HepG2 (cell line): Measurements from ENCODE around the gene KIAA1217. TPM values are rescaled to one million over a fixed set of nuclear protein-coding genes. Genes with fewer than 3 reads are reported as not detected.

Source experiments
- ATAC-seq: fragments of 200-7000 bp; cut with Tn5 transposase; 3 replicates; pipeline ENCODE4 v1.9.1; 2020; ENCODE audit warnings: mild to moderate bottlenecking, moderate library complexity
- BruUV-seq: library from RNA; stranded (reverse); fragments of 400-500 nt; replicated peaks from 2 replicates; lab custom pipeline; 2021; lab: Mats Ljungman, UMichigan
- CTCF ChIA-PET: fragments of 300-600 bp; formaldehyde crosslinking; extraction: SDS; loops from one replicate; lab custom pipeline; 2021; ENCODE audit warnings: low total read pairs, inconsistent platforms, low intra/inter-chr PET ratio; lab: Yijun Ruan, JAX
- POLR2A ChIA-PET: fragments of 350-600 bp; sonication (Branson Sonifier 250); formaldehyde crosslinking; loops from one replicate; lab custom pipeline; 2020; ENCODE audit warnings: antibody characterized with exemption, inconsistent platforms; lab: Yijun Ruan, JAX
- DNase-seq: peaks from one replicate; pipeline ENCODE4 v3.0.0-alpha.2; 2015; ENCODE audit warnings: low spot score
- FAIRE-seq: peaks from 3 replicates; lab custom pipeline; 2011; peaks lifted over from hg19 to GRCh38; lab: Jason Lieb, UNC
- H2AFZ ChIP-seq: one replicate; pipeline ENCODE4 v1.6.1; 2011; ENCODE audit warnings: low read length, inconsistent platforms
- H3K27ac ChIP-seq: fragments of 300-600 bp; 3 replicates; pipeline ENCODE4 v1.8.0; 2011; ENCODE audit warnings: mixed run types, mild to moderate bottlenecking, mixed read lengths, low read length, inconsistent platforms; ENCODE audit not compliant: insufficient read depth; ENCODE audit errors: extremely low read length
- H3K27me3 ChIP-seq, 2 experiments: fragments of 200-600 bp in 1 of 2; 2 replicates in 1 of 2; 3 replicates in 1 of 2; pipeline versions ENCODE4 v1.6.0 to v1.8.0; 2011; ENCODE audit warnings: low read length in 2 of 2, mild to moderate bottlenecking in 2 of 2, moderate library complexity in 2 of 2, inconsistent platforms in 1 of 2; ENCODE audit not compliant: insufficient read depth in 2 of 2, control insufficient read depth in 1 of 2
- H3K36me3 ChIP-seq, 2 experiments: fragments of 200-600 bp in 1 of 2; replicated peaks in 1 of 2; 2 replicates in 1 of 2; 3 replicates in 1 of 2; pipeline versions ENCODE4 v1.5.1 to v1.8.0; 2011; ENCODE audit warnings: low read length in 2 of 2, inconsistent platforms in 1 of 2; ENCODE audit not compliant: insufficient read depth in 2 of 2, control insufficient read depth in 1 of 2
- H3K4me1 ChIP-seq: 2 replicates; pipeline ENCODE4 v1.5.1; 2012; ENCODE audit warnings: low read length, inconsistent platforms; ENCODE audit not compliant: insufficient read depth
- H3K4me2 ChIP-seq: 2 replicates; pipeline ENCODE4 v1.6.0; 2011; ENCODE audit warnings: low read depth, low read length, inconsistent platforms
- H3K4me3 ChIP-seq, 3 experiments: fragments of 200-600 bp in 1 of 3; sonication (generic), shearing (Covaris generic) in 1 of 3; replicated peaks in 1 of 3; 2 replicates each; pipeline ENCODE4 v1.5.1; 2011 to 2016; ENCODE audit warnings: low read length in 3 of 3, inconsistent platforms in 2 of 3, low read depth in 2 of 3, mild to moderate bottlenecking in 2 of 3, control low read depth in 1 of 3, mixed read lengths in 1 of 3; ENCODE audit not compliant: insufficient read depth in 1 of 3
- H3K79me2 ChIP-seq: one replicate; pipeline ENCODE4 v1.6.1; 2011; ENCODE audit warnings: low read length, inconsistent platforms; ENCODE audit not compliant: insufficient read depth
- H3K9ac ChIP-seq: 2 replicates; pipeline ENCODE4 v1.6.0; 2011; ENCODE audit warnings: mild to moderate bottlenecking, low read depth, low read length, inconsistent platforms; ENCODE audit not compliant: insufficient read depth
- H3K9me3 ChIP-seq: 2 replicates; pipeline ENCODE4 v1.5.1; 2012; ENCODE audit warnings: mild to moderate bottlenecking, low read length
- H4K20me1 ChIP-seq: 2 replicates; pipeline ENCODE4 v1.6.0; 2011; ENCODE audit warnings: inconsistent platforms, mild to moderate bottlenecking, low read length, moderate library complexity; ENCODE audit not compliant: insufficient read depth
- HNRNPLL ChIP-seq: fragments of 200-400 bp; formaldehyde crosslinking; IDR thresholded peaks from 2 replicates; pipeline ENCODE4 v1.6.1; 2017; ENCODE audit warnings: mild to moderate bottlenecking, low read depth, low read length; ENCODE audit not compliant: poor library complexity, severe bottlenecking
- KAT7 ChIP-seq: IDR thresholded peaks from 2 replicates; pipeline ENCODE4 v1.6.1; 2018; ENCODE audit warnings: borderline replicate concordance, missing compliant biosample characterization
- KAT8 ChIP-seq: IDR thresholded peaks from 2 replicates; pipeline ENCODE4 v1.6.1; 2016; ENCODE audit warnings: missing genetic modification reagents, missing compliant biosample characterization
- MED13 ChIP-seq: sonication (generic); formaldehyde crosslinking; IDR thresholded peaks from 2 replicates; pipeline ENCODE4 v1.5.0; 2020; ENCODE audit warnings: missing genetic modification reagents
- NCOR1 ChIP-seq: fragments of 200-600 bp; sonication (generic); IDR thresholded peaks from 2 replicates; pipeline ENCODE4 v1.7.0; 2017; ENCODE audit warnings: antibody characterized with exemption, low read length, borderline replicate concordance
- STAT6 ChIP-seq: sonication (generic); formaldehyde crosslinking; IDR thresholded peaks from 2 replicates; pipeline ENCODE4 v1.4.0; 2020; ENCODE audit warnings: missing genetic modification reagents, mild to moderate bottlenecking, borderline replicate concordance
- TBL1XR1 ChIP-seq: fragments of 150-350 bp; IDR thresholded peaks from 2 replicates; pipeline ENCODE4 v1.6.1; 2014; ENCODE audit warnings: borderline replicate concordance, low read length; ENCODE audit not compliant: partially characterized antibody
- TBP ChIP-seq: sonication (generic); formaldehyde crosslinking; IDR thresholded peaks from 2 replicates; pipeline ENCODE4 v1.5.0; 2020; ENCODE audit warnings: missing genetic modification reagents
- TSC22D2 ChIP-seq: sonication (generic); formaldehyde crosslinking; IDR thresholded peaks from 2 replicates; pipeline ENCODE4 v1.5.1; 2020; ENCODE audit warnings: missing genetic modification reagents, mild to moderate bottlenecking, borderline replicate concordance
- U2AF1 ChIP-seq: fragments of 200-400 bp; formaldehyde crosslinking; optimal IDR thresholded peaks from 2 replicates; pipeline ENCODE3; 2017; ENCODE audit warnings: mild to moderate bottlenecking, low read depth, low read length
- YY1 ChIP-seq: IDR thresholded peaks from 2 replicates; pipeline ENCODE4 v1.6.1; 2011; ENCODE audit warnings: low read length, low read depth, moderate library complexity, mild to moderate bottlenecking; ENCODE audit not compliant: insufficient read depth, insufficient replicate concordance
- ZMYM4 ChIP-seq: sonication (generic); formaldehyde crosslinking; IDR thresholded peaks from 2 replicates; pipeline ENCODE4 v1.8.1; 2023; ENCODE audit warnings: mild to moderate bottlenecking, missing genetic modification reagents
- ZNF598 ChIP-seq: sonication (generic); formaldehyde crosslinking; IDR thresholded peaks from 2 replicates; pipeline ENCODE4 v1.5.1; 2020; ENCODE audit warnings: mild to moderate bottlenecking, missing genetic modification reagents, borderline replicate concordance
- ZNF737 ChIP-seq: sonication (generic); formaldehyde crosslinking; IDR thresholded peaks from 2 replicates; pipeline ENCODE4 v1.5.0; 2020; ENCODE audit warnings: missing genetic modification reagents, mild to moderate bottlenecking, borderline replicate concordance
- WGBS: methylation state at CpG from one replicate; pipeline ENCODE4 v1.1.6; 2017; ENCODE audit warnings: low lambda C conversion rate; 5-methylcytosine and 5-hydroxymethylcytosine counted together
- in situ Hi-C: cut with HindIII; loops from 2 replicates; pipeline ENCODE4 v1.10.0; 2017; ENCODE audit warnings: low pct_unique_long_range_greater_than_20kb; ENCODE audit not compliant: extremely low pct_ligation_motif_present
- intact Hi-C: fragments of 100-400 bp; cut with micrococcal nuclease; formaldehyde crosslinking; loops from one replicate; pipeline ENCODE4 v1.10.0; 2022; ENCODE audit not compliant: unreplicated experiment
- polyA plus RNA-seq, 8 experiments: library from polyadenylated mRNA; depleted of rRNA in 3 of 8; stranded (reverse) in 7 of 8; unstranded in 1 of 8; fragments of >200 nt; fragmentation: Illumina TruSeq in 4 of 8; extraction: Trizol in 4 of 8; gene quantifications; 2 replicates each; pipeline versions ENCODE4 v1.2.1 to v1.2.3, GENCODE V29; 2011 to 2016; ENCODE audit warnings: low read depth in 4 of 8, missing spikeins in 1 of 8, mixed read lengths in 1 of 8; ENCODE audit not compliant: insufficient read depth in 1 of 8
- total RNA-seq, 5 experiments: library from RNA; depleted of rRNA; stranded (reverse); fragments of >200 nt; fragmentation: Illumina TruSeq; extraction: Trizol; gene quantifications; 2 replicates each; pipeline ENCODE4 v1.2.3, GENCODE V29; 2016; ENCODE audit warnings: low read depth in 1 of 5
- TF ChIP-seq, protein P1 (sequence below): sonication (generic); formaldehyde crosslinking; IDR thresholded peaks from 2 replicates; pipeline ENCODE4 v1.4.0; 2020; ENCODE audit warnings: missing genetic modification reagents
- TF ChIP-seq, protein P2 (sequence below): sonication (generic); formaldehyde crosslinking; conservative IDR thresholded peaks from 2 replicates; pipeline ENCODE4 v1.8.0; 2022; ENCODE audit warnings: low read depth, missing genetic modification reagents
- TF ChIP-seq, protein P3 (sequence below): sonication (generic); formaldehyde crosslinking; conservative IDR thresholded peaks from 2 replicates; pipeline ENCODE4 v1.8.0; 2022; ENCODE audit warnings: mild to moderate bottlenecking, moderate library complexity, missing genetic modification reagents

Gene KIAA1217
- total and polyA plus RNA-seq, 2 of the 13 experiments (the other 11 are each of a cell fraction or from before 2014, with no cell fraction given): 4.6 to 10.9 TPM

DNA sequence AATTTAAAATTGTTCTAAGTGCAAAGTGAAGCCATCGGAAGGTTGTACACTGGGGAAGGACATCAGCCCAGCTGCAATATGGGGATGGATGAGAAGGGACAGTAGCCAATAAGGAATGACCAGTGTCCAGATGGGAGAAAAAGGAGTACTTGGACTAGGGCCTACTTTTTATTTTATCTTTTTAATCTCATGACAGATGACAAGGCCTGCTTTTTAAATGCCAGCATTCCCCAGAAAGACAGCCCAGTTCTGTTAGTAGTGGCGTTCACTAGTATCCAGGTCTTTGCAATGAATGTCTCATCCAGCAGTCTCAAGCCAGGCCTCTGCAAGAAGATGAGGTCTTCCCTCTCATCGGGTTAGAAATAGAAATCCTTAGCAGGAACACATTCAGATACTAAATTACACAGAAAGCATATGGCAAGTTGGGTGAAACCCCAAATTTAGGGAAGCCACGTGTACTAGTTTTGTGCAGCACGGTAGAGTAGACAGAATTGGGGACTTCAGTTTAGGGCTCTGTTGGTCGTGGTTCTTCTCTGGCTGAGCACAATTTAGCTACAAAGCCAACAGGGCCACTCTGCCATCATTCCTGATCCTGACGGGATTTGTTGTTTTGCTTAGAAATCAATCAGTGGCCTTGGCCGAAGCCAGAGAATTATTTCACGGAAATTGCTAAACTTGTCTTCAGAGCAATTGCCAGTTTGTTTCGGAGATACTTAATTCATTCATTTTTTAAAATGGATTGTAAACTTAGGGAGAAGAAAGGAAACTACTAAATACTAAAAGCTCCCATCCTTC lies 286.9 kb downstream of the KIAA1217 start:
- FAIRE-seq: no peak

More for the DNA sequence above, 286.9 kb downstream of the KIAA1217 start:
- H3K4me3 ChIP-seq: no peak overlapping the region
- TF ChIP-seq YY1 (no peak), U2AF1 (no peak), TBP (CRISPR knock-in tag) (no peak), KAT7 (CRISPR knock-in tag) (no peak), HNRNPLL (no peak), ZNF737 (CRISPR knock-in tag) (no peak), STAT6 (CRISPR knock-in tag) (no peak), KAT8 (CRISPR knock-in tag) (no peak), TSC22D2 (CRISPR knock-in tag) (no peak), TBL1XR1 (no peak), ZMYM4 (CRISPR knock-in tag) (no peak), ZNF598 (no peak), MED13 (no peak), NCOR1 (no peak)
- TF ChIP-seq, protein P1, sequence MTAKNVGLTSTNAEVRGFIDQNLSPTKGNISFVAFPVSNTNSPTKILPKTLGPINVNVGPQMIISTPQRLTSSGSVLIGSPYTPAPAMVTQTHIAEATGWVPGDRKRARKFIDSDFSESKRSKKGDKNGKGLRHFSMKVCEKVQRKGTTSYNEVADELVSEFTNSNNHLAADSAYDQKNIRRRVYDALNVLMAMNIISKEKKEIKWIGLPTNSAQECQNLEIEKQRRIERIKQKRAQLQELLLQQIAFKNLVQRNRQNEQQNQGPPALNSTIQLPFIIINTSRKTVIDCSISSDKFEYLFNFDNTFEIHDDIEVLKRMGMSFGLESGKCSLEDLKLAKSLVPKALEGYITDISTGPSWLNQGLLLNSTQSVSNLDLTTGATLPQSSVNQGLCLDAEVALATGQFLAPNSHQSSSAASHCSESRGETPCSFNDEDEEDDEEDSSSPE: no peak
- TF ChIP-seq, protein P2, sequence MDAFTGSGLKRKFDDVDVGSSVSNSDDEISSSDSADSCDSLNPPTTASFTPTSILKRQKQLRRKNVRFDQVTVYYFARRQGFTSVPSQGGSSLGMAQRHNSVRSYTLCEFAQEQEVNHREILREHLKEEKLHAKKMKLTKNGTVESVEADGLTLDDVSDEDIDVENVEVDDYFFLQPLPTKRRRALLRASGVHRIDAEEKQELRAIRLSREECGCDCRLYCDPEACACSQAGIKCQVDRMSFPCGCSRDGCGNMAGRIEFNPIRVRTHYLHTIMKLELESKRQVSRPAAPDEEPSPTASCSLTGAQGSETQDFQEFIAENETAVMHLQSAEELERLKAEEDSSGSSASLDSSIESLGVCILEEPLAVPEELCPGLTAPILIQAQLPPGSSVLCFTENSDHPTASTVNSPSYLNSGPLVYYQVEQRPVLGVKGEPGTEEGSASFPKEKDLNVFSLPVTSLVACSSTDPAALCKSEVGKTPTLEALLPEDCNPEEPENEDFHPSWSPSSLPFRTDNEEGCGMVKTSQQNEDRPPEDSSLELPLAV (CRISPR knock-in tag): no peak
- TF ChIP-seq, protein P3, sequence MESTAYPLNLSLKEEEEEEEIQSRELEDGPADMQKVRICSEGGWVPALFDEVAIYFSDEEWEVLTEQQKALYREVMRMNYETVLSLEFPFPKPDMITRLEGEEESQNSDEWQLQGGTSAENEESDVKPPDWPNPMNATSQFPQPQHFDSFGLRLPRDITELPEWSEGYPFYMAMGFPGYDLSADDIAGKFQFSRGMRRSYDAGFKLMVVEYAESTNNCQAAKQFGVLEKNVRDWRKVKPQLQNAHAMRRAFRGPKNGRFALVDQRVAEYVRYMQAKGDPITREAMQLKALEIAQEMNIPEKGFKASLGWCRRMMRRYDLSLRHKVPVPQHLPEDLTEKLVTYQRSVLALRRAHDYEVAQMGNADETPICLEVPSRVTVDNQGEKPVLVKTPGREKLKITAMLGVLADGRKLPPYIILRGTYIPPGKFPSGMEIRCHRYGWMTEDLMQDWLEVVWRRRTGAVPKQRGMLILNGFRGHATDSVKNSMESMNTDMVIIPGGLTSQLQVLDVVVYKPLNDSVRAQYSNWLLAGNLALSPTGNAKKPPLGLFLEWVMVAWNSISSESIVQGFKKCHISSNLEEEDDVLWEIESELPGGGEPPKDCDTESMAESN (CRISPR knock-in tag): no peak
- ATAC-seq (no peak), DNase-seq (no peak)
- no peak overlapping the region for H3K9ac ChIP-seq
- H3K9me3 ChIP-seq: no peaks in the 10 kb centered on the region
- CTCF ChIA-PET: no interaction called here
- peaks cover 13 to 33% of the 10 kb centered on the region in 2 experiments for H3K36me3 ChIP-seq
- H3K4me1 ChIP-seq: no peaks in the 10 kb centered on the region
- intact Hi-C loops (no loop called here), in situ Hi-C loops (no loop called here)
- BruUV-seq: no TSS peak
- H4K20me1 ChIP-seq: no peaks in the 10 kb centered on the region
- no peak overlapping the region for H3K27ac ChIP-seq
- H2AFZ ChIP-seq: no peak overlapping the region
- no peaks in the 10 kb centered on the region for H3K79me2 ChIP-seq
- no peaks in the 10 kb centered on the region for H3K27me3 ChIP-seq
- H3K4me2 ChIP-seq: no peak overlapping the region
- 98% methylated on average over 10 of the region's 10 CpGs for WGBS
- POLR2A ChIA-PET: no interaction called here
